SKM-1 (cell line): Measurements from ENCODE around the gene SYNGR3.
"Not testable (repeated sequence)": the region's sequence is repeated elsewhere in the genome, so short reads cannot be mapped to it uniquely, and the experiment has no call there.

Experiments
- DNase-seq: peaks from one replicate; lab custom pipeline; 2025; ENCODE audit not compliant: unreplicated experiment; lab: John Stamatoyannopoulos, UW

SYNGR3 gene

DNA sequence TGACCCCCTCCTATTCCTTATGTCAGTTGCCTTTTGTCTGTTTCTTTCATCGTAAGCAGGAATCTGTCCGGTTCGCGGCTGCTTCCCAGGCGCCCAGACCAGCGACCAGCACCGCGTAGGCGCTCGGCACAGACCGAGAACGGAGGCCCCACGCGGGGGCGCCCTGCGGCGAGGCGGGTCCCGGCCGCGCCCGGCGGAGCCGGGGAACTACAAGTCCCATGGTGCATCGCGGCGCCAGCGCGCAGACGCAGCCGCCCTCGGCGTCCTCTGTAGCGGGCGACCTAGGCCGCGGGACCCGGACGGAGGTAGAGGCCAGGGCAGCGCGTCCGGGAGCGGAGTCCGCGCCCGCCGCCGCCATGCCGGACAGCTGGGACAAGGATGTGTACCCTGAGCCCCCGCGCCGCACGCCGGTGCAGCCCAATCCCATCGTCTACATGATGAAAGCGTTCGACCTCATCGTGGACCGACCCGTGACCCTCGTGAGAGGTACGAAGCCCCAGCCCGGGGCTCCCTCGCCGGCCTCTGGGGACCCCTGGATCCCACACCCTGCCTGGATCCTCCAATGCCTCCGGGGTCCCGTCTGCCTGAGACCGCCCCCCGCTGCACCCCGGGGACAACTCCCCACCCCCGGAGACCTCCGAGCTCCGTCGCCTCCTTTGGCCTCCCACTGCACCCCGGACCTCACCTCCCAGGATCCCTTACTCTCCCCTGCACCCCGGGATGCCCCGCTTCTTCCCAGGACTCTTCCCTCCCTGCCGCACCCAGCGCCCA lies 30.3 kb upstream of the SYNGR3 start, which contains the start of gene NDUFB10:
TSS of gene NDUFB10 (plus strand) at position 270 of the 771 bp plus-strand sequence. CDS start at position 357, 87 bp downstream.
- DNase-seq, result peak; percentile 70

DNA sequence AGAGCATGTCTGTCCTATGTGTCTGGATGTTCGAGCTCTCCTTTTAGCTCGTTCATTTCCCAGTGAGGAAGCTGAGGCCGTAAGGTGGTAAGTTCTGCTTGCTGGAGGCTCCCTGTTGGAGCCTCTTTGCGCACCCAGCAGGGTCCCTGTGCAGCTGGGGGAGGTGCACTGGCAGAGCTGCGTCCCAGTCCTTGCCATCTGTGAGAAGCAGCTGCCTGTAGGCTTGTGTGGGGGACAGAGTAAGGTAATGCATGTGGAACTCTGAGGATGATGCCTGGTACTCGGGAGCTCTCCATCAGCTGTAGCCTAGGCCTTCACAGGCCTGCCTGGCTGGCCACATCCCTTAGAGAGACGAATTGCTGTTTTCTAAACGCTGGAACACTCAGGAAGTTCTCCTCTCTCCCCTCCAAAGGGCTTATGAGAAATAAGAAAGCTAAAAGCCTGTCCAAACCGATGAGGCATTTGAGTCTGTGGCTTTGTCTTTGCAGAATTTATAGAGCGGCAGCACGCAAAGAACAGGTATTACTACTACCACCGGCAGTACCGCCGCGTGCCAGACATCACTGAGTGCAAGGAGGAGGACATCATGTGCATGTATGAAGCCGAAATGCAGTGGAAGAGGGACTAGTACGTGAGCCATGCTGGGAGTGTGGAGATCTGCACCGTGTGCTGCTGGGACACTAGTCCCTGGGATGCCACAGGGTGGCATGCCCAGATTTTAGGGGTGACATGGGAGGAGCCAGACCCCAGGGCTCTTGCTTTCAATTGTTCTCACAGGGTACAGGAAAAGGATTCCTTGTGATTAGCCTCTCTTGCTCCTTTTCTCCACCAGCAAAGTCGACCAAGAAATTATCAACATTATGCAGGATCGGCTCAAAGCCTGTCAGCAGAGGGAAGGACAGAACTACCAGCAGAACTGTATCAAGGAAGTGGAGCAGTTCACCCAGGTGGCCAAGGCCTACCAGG lies 28.8 kb upstream of the SYNGR3 start:
- no peak for DNase-seq

DNA sequence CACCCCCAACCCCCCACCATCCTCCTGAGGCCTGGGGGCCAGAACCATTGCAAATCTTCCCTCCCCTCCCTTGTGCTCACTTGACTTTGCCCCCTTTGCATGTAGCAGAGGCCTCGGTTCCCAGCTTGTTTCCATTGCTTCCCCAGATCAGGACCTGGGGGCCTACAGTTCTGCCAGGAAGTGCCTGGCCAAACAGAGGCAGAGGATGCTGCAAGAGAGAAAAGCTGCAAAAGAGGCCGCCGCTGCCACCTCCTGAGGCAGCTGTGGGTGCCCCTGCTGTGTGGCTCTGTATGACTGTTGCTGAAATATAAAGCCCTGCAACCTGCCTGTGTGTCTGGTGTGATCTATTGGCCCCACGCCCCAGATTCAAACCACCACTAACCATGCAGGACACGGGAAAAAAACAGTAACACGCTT lies 28.1 kb upstream of the SYNGR3 start:
- DNase-seq, result no peak

DNA sequence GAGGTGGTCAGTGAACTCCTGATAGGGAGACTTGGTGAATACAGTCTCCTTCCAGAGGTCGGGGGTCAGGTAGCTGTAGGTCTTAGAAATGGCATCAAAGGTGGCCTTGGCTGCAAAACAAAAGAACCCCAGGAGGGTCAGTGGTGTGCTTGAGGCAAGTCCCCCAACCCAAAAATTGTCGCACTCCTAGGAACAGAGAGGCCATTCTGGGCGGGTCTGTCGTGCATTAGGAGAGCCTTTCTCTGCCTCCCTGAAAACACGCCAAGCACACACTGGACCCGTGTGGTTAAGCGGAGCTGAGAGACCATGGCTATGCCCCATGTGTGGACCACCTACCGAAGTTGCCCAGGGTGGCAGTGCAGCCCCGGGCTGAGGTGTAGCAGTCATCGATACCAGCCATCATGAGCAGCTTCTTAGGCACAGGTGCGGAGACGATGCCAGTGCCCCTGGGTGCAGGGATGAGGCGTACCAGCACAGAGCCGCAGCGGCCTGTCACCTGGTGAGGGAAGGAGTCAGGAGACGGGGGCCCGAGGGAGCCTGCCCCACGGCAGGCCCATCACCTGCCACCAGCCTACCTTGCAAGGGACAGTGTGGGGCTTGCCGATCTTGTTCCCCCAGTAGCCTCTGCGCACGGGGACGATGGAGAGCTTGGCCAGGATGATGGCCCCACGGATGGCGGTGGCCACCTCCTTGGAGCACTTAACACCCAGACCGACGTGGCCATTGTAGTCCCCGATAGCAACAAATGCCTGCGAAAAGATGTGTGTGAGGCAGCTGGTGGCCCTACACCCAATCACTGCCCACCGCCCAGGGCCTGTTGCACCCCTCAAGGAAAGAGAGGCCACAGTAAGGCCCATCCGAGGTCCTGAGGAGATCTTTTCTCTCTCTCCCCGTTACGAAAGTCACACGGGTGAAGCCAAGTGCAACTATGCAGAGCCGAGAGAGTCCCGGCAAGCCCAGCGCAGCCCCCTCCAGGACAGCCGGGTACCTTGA lies 27.3 kb upstream of the SYNGR3 start:
- not testable (repeated sequence) for DNase-seq

DNA sequence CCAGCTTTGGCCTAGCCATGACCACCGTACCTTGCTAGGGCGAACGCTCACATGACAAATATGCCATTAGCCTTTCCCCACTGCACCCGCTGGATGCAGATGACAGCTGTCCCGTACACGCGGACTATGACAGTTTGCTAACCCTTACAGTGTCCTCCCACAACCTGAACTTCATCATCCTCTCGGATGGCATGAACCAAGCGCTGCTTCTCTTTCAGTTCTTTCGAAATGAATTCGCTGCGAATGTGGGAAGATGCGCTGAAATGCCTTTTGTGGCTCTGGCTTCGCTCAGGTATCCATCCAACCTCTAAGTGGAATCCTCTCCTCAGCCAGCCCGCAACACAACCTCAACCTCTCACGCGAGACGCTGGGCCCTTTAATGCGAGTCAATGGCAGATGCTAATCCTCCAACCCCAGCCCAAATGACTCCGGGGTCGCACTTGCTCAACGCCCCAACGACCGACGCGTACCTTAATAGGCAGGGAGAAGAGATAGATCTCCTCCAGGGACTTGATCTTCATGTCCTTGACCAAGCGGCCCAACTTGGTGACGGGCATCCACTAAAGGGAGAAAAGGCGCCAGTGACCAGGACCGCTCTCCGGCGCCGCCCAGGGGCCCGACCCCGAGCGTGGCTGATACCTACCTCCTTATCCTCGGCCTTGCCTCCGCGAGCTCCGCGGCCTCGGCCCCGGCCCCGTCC lies 25.8 kb upstream of the SYNGR3 start:
- no peak for DNase-seq

DNA sequence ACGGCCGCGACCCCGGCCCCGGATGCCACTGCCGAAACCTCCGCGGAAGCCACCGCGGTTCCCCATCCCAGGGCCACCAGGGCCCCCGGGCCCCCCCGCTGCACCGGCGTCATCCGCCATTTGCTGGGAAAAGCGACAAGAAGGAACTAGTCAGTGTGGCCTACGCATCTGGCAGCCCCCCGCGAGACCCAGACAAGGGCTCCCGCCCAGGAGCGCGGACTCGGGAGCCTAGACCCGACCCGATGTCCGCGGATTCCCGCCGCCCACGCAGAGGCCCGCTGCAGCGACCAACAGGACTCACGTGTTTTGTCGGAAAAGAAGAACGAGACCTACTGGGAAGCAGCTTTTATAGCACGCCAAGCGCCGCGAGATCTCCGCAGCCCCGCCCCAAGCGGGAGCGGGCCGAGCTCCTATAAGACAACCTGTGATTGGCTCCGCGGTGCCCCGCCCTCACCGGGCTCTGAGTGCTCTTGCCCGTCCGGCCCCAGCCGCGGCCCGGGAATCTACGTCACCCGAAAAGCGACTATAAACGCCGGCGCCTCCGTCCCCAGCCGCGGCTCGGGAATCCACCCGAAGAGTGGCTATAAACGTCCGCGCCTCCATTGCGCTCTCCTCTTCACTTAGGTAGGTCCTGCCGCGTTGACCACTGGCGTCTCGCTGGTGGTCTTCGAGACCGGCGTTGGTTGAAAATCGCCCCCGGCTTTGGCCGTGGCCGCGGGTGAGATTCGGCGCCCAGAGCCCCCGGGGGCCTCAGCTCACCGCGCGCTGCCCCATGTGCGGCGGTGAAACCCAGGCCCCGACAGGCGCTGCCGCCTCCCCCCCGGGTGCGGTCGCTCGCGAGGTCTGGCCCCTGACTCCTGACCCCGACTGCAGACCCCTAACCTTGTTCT lies 25.0 kb upstream of the SYNGR3 start, which contains the start of gene RPS2:
TSS of gene RPS2 (minus strand) at position 321 of the 890 bp plus-strand sequence. CDS start at position 120, 201 bp downstream.
- peak; percentile 93 for DNase-seq

DNA sequence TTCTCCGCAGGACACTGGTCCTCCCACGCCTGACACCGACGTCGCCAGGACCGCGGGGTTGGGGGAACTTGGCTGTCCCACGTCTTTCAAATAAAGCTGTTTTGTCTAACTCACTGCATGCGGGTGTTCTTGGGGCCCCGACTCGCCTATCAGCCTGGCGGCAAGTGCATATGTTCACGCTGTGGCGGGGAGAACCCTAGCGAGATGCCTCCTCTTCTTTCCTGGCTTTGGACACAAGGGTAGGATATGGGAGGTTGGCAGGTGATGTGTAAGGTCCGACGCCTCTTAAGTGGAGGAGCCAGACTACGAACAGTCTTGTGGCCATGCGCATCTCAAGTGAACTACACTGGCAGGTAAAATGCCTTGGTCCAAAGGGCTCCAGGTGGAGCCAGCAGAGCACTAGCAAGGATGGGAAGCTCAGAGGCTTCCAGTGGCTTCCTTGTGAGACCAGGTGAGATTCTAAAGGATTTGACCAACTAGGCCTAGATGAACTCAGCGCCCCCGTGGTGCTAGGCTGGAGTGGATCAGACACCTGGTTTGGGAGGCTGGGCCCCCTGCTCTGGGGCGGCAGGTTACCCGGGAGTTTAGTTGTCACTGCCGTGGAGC lies 24.3 kb upstream of the SYNGR3 start:
- no peak for DNase-seq

DNA sequence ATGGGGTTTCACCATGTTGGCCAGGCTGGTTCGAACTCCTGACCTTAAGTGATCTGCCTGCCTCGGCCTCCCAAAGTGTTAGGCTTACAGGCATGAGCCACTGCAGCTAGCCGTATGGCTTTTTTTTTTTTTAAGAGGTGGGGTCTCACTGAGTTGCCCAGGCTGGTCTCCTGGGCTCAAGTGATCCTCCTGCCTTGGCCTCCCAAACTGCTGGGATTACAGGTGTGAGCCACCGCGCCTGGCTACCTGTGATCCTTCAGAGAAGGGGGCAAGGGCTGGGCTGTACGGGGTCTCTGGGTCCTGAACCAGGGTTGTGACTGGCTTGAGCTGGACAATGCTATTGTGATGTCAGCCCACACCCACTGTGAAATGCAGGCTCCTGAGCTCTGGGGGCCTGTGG lies 23.3 kb upstream of the SYNGR3 start, which contains the start of gene RNF151:
TSS of gene RNF151 (plus strand) at position 397 of the 400 bp plus-strand sequence. CDS start 26 bp downstream, outside the sequence.
- DNase-seq, result no peak

DNA sequence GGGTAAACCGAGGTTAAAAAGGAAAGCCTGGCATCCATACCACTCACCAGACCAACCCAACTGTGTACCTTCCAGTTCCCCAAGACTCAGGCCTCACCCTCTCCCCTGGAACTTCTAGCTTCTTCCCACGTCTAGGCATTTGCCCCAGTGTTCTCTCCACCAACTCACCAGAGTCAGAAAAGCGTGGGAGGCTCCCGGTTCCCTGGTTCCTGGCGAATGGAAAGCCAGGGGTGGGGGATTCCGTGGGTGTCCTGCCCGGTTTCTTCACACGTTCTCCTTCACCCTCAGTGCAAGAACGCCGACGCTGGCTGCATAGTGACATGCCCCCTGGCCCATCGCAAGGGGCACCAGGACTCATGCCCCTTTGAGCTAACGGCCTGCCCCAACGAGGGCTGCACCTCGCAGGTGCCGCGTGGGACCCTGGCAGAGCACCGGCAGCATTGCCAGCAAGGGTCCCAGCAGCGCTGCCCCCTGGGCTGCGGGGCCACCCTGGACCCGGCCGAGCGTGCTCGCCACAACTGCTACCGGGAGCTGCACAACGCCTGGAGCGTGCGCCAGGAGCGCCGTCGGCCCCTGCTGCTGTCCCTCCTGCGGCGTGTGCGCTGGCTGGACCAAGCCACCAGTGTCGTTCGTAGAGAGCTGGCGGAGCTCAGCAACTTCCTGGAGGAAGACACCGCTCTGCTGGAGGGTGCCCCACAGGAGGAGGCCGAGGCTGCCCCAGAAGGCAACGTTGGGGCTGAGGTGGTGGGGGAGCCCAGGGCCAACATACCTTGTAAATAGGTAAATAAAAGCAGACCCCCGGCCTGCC lies 21.4 kb upstream of the SYNGR3 start:
- DNase-seq, result no peak

DNA sequence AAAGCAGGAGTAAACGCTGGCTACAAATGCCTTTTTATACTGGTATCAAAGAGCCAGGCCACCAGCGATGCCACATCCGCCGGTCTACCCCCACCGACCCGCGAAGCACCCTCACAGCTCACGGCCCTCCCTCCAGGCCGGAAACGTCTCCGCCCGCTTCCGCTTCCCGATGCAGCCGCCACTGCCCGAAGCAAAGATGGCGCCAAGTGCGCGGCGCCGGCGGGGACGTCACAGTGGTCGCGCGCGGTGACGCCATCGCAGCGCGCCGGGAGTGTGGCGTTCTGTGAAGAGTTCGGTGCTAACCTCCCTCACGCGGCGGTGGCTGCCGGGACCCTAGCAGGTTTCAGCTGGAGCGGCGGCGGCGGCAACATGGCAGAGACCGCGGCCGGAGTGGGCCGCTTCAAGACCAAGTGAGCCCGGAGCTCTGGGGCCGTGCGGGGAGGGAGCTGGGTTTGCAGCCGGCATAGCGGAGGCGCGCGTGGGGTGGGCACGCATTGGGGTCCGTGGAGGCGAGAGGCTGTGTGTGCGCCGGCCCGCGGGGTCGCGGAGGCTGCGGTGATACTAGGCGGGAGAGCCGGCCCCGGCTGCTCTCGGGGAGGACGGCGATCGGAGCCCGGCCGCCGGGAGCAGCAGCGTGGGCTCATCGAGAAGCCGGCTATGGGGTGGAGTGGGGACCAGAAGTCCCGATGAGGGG lies 17.8 kb upstream of the SYNGR3 start, which contains the start of gene TBL3:
TSS of gene TBL3 (plus strand) at position 258 of the 694 bp plus-strand sequence. CDS start at position 370, 112 bp downstream.
- DNase-seq, result peak; percentile 88

DNA sequence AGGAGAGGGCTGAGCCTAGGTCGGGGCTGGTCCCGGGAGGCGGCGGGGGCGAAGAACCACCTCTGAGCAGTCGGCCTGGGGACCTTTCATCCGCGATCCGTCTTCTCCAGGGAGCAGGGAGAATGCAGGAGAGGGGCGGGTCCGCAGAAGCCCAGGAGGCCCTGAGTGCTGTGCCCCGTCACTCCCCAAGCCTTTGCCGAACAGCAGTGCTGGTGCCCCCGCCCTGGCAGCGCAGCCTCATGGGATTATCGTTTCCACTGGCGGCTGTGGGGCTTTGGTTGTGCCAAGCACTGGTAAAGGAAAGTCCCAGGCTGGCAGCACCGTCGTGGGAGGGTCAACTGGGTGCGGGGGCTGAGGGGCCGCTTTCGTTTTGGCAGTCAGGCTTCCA lies 17.3 kb upstream of the SYNGR3 start:
- no peak for DNase-seq

DNA sequence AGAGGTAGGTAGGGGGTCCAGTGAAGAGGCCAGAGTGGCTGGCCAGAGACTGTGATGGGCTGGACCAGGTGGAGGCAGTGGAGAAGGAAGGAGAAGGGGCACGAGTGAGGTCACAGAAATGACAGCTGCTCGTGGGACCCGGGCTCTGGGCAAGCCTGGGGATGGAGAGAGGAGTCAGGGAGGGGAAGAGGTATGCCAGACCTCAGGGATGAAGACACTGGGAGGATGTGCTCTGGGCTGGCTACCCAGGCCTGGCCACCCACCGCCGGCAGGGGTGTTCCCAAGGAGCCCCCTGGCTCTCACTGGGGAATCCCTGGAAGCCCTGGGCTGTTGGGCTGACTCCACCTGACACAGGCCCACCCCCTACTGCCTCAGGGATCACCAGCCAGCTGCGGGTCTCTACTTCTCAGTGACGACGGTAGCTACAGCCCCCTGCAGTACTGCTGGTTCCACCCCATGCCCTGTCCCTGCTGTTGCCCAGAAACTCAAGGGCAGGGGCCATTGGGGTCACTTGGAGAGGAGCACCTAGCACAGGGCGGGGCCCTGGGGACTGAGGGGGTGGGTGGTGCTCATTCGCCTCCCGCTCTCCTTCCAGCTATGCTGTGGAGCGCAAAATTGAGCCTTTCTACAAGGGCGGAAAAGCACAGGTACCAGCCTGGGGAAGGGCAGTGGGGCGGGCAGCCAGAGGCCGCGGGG lies 16.2 kb upstream of the SYNGR3 start:
- no peak for DNase-seq

DNA sequence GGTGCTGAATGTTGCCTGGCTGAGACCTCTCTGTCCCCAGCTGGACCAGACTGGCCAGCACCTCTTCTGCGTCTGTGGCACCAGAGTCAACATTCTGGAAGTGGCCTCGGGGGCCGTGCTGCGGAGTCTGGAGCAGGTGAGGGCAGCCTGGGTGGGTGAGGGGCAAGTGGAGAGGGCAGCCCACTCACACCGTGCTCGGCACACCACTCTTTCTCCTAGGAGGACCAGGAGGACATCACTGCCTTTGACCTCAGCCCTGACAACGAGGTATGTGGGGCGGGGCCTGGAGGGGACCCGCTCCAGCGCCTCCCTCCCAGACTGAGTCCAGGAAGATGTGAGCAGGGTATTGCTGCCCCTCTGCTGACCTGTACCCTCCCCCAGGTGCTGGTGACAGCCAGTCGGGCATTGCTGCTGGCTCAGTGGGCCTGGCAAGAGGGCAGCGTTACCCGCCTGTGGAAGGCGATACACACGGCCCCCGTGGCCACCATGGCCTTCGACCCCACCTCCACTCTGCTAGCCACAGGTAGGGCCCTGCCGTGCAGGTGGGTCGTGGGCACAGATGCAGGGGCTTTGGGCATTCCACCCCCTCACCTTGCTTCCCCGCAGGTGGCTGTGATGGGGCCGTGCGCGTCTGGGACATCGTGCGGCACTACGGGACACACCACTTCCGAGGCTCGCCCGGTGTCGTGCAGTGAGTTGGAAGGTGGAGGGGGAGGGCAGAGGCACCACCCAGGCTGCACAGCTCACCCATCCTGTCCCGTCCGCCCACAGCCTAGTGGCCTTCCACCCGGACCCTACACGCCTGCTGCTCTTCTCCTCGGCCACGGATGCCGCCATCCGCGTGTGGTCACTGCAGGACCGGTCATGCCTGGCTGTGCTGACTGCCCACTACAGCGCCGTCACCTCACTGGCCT lies 15.4 kb upstream of the SYNGR3 start:
- DNase-seq, result no peak

DNA sequence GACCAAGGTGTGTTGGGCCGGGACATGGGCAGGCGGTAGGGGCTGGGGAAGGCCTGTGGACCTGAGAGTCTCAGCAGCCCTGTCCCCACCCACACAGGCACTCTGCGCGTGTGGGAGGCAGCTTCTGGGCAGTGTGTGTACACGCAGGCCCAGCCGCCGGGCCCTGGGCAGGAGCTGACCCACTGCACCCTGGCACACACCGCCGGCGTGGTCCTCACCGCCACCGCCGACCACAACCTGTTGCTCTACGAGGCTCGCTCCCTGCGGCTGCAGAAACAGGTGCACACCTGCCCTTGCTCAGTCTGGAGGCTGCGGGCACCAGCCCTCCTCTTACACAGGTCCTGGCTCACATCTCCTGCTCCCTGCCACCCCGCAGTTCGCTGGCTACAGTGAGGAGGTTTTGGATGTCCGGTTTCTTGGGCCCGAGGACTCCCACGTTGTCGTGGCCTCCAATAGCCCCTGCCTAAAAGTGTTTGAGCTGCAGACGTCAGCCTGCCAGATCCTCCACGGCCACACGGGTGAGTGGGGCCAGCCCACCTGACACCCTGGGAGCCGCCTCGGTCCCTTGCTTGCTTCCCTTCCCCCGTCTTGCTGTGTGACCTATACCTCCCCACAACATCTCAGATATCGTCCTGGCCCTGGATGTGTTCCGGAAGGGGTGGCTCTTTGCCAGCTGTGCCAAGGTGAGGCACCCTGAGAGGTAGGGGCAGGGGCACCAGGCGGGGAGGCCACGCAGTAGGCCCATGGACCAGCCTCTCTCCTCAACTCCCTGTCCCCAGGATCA lies 14.1 kb upstream of the SYNGR3 start:
- no peak for DNase-seq

DNA sequence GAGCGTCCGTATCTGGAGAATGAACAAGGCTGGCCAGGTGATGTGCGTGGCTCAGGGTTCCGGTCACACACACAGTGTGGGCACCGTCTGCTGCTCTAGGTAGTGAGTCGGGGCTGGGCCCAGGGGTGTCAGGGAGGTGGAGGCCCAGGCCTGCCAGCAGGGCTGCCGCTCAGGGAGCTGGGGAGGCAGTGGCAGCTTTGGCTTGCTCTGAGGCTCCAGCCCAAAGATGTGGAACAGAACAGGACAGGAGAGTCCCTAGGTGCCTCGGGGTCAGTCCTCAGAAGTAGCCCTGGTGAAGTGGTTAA lies 13.6 kb upstream of the SYNGR3 start:
- no peak for DNase-seq
